K562 (cell line): ENCODE measurements around the gene BCAN. TPM values are rescaled to one million over a fixed set of nuclear protein-coding genes. Genes with fewer than 3 reads are reported as not detected.
A peak's percentile ranks its signal among the peaks of the same experiment; 100 is the strongest.

Experiments
- ATAC-seq: fragments of 200-7000 bp; cut with Tn5 transposase; 3 replicates; pipeline ENCODE4 v1.9.1; 2020; ENCODE audit warnings: moderate library complexity
- BruUV-seq: library from RNA; stranded (reverse); fragments of 400-500 nt; replicated peaks from 2 replicates; lab custom pipeline; 2021; lab: Mats Ljungman, UMichigan
- CTCF ChIA-PET: fragments of 300-600 bp; formaldehyde crosslinking; extraction: SDS; loops from one replicate; lab custom pipeline; 2021; ENCODE audit warnings: low intra/inter-chr PET ratio; lab: Yijun Ruan, JAX
- POLR2A ChIA-PET: fragments of 300-600, 350-650 bp; sonication (Branson Sonifier 250); formaldehyde crosslinking; extraction: SDS; loops from one replicate; lab custom pipeline; 2021; ENCODE audit warnings: antibody characterized with exemption, inconsistent platforms; lab: Yijun Ruan, JAX
- DNase-seq, 4 experiments: peaks; one replicate each; pipeline versions ENCODE4 v3.0.0 to v3.0.0-alpha.2; 2011 to 2018; ENCODE audit warnings: low spot score in 3 of 4, mixed read lengths in 3 of 4; ENCODE audit errors: extremely low read depth in 1 of 4
- FAIRE-seq: peaks from 2 replicates; lab custom pipeline; 2011; peaks lifted over from hg19 to GRCh38; lab: Jason Lieb, UNC
- H2AFZ ChIP-seq: 2 replicates; pipeline ENCODE4 v1.6.0; 2011; ENCODE audit warnings: low read depth, low read length, control low read depth, inconsistent platforms
- H3K27ac ChIP-seq: fragments of 200-600 bp; 3 replicates; pipeline ENCODE4 v1.8.0; 2011; ENCODE audit warnings: low read depth, mild to moderate bottlenecking, control low read depth, inconsistent platforms, low read length, moderate library complexity, mixed read lengths; ENCODE audit errors: extremely low read depth
- H3K27me3 ChIP-seq, 2 experiments: fragments of 300-600 bp in 1 of 2; 2 replicates in 1 of 2; 3 replicates in 1 of 2; pipeline versions ENCODE4 v1.6.0 to v1.8.0; 2011; ENCODE audit warnings: inconsistent platforms in 2 of 2, low read length in 2 of 2, mild to moderate bottlenecking in 1 of 2, mixed read lengths in 1 of 2, moderate library complexity in 1 of 2; ENCODE audit not compliant: control insufficient read depth in 2 of 2, insufficient read depth in 2 of 2
- H3K36me3 ChIP-seq: fragments of 300-600 bp; 3 replicates; pipeline ENCODE4 v1.8.0; 2011; ENCODE audit warnings: mild to moderate bottlenecking, low read length, inconsistent platforms; ENCODE audit not compliant: control insufficient read depth, insufficient read depth
- H3K4me1 ChIP-seq, 2 experiments: fragments of 200-600 bp in 1 of 2; replicated peaks in 1 of 2; 2 replicates in 1 of 2; 3 replicates in 1 of 2; pipeline versions ENCODE4 v1.5.1 to v1.8.0; 2011; ENCODE audit warnings: inconsistent platforms in 2 of 2, low read length in 2 of 2, mild to moderate bottlenecking in 1 of 2, mixed read lengths in 1 of 2, moderate library complexity in 1 of 2; ENCODE audit not compliant: control insufficient read depth in 2 of 2, insufficient read depth in 2 of 2
- H3K4me2 ChIP-seq: 2 replicates; pipeline ENCODE4 v1.6.1; 2011; ENCODE audit warnings: low read length, control low read depth, inconsistent platforms, mixed read lengths; ENCODE audit not compliant: insufficient read depth
- H3K4me3 ChIP-seq: fragments of 200-600 bp; sonication (generic), shearing (Covaris generic); 2 replicates; pipeline ENCODE4 v1.5.1; 2016; ENCODE audit warnings: control low read depth, inconsistent platforms
- H3K79me2 ChIP-seq: fragments of 200-600 bp; 3 replicates; pipeline ENCODE4 v1.8.0; 2011; ENCODE audit warnings: low read length, inconsistent platforms; ENCODE audit not compliant: control insufficient read depth, insufficient read depth
- H3K9ac ChIP-seq, 2 experiments: 2 replicates each; pipeline versions ENCODE4 v1.6.0 to v1.6.1; 2011; ENCODE audit warnings: low read depth in 2 of 2, low read length in 2 of 2, control low read depth in 1 of 2, inconsistent platforms in 1 of 2, mild to moderate bottlenecking in 1 of 2, mixed read lengths in 1 of 2; ENCODE audit not compliant: insufficient read depth in 1 of 2
- H3K9me1 ChIP-seq: one replicate; pipeline ENCODE4 v1.6.0; 2011; ENCODE audit warnings: inconsistent platforms, mild to moderate bottlenecking, low read length, moderate library complexity; ENCODE audit not compliant: control insufficient read depth, insufficient read depth
- H3K9me3 ChIP-seq: replicated peaks from 2 replicates; pipeline ENCODE4 v1.5.1; 2011; ENCODE audit warnings: low read depth, low read length, inconsistent platforms; ENCODE audit not compliant: control insufficient read depth, insufficient read depth
- H4K20me1 ChIP-seq: replicated peaks from 2 replicates; pipeline ENCODE4 v1.6.1; 2011; ENCODE audit warnings: low read length, inconsistent platforms, mixed read lengths; ENCODE audit not compliant: control insufficient read depth, insufficient read depth
- E4F1 ChIP-seq: fragments of 250-450 bp; sonication (Bioruptor Pico); IDR thresholded peaks from 2 replicates; pipeline ENCODE4 v1.5.0; 2021; ENCODE audit warnings: mild to moderate bottlenecking, borderline replicate concordance
- EP400 ChIP-seq: fragments of 450-650 bp; IDR thresholded peaks from 2 replicates; pipeline ENCODE4 v1.6.1; 2017; ENCODE audit warnings: antibody characterized with exemption, mild to moderate bottlenecking, moderate library complexity
- IRF9 ChIP-seq: fragments of 450-650 bp; IDR thresholded peaks from 2 replicates; pipeline ENCODE4 v1.6.1; 2016; ENCODE audit warnings: missing biosample characterization, missing genetic modification characterization
- KAT8 ChIP-seq: fragments of 450-650 bp; IDR thresholded peaks from 2 replicates; pipeline ENCODE4 v1.6.1; 2016; ENCODE audit warnings: low read depth, mild to moderate bottlenecking
- L3MBTL2 ChIP-seq: fragments of 450-650 bp; IDR thresholded peaks from 2 replicates; pipeline ENCODE4 v1.6.1; 2016; ENCODE audit warnings: mild to moderate bottlenecking, moderate library complexity
- MCM7 ChIP-seq, 2 experiments: fragments of 450-650 bp; IDR thresholded peaks; 2 replicates each; pipeline ENCODE4 v1.6.1; 2016 to 2018
- MTA2 ChIP-seq: fragments of 450-650 bp; IDR thresholded peaks from 2 replicates; pipeline ENCODE4 v1.6.1; 2016; ENCODE audit warnings: low read depth
- NCOR1 ChIP-seq: fragments of 450-650 bp; IDR thresholded peaks from 2 replicates; pipeline ENCODE4 v1.6.1; 2016; ENCODE audit warnings: mild to moderate bottlenecking, moderate library complexity
- NELFE ChIP-seq: IDR thresholded peaks from 2 replicates; pipeline ENCODE4 v1.6.1; 2011; ENCODE audit warnings: mild to moderate bottlenecking; ENCODE audit not compliant: insufficient read depth, insufficient read length
- NFIC ChIP-seq: fragments of 450-650 bp; IDR thresholded peaks from 2 replicates; pipeline ENCODE4 v1.6.1; 2017; ENCODE audit warnings: mild to moderate bottlenecking, inconsistent platforms
- POLR2H ChIP-seq: IDR thresholded peaks from 2 replicates; pipeline ENCODE4 v1.6.1; 2016; ENCODE audit warnings: missing genetic modification characterization, low read depth, mild to moderate bottlenecking, control low read depth, missing compliant biosample characterization, moderate library complexity
- SNRNP70 ChIP-seq: fragments of 200-400 bp; formaldehyde crosslinking; optimal IDR thresholded peaks from 2 replicates; pipeline ENCODE3; 2017; ENCODE audit warnings: low read depth, low read length
- TFAP4 ChIP-seq: sonication (generic); formaldehyde crosslinking; IDR thresholded peaks from 2 replicates; pipeline ENCODE4 v1.8.0; 2022; ENCODE audit warnings: missing genetic modification reagents, mild to moderate bottlenecking, moderate library complexity, borderline replicate concordance
- ZC3H11A ChIP-seq: IDR thresholded peaks from 2 replicates; pipeline ENCODE4 v1.6.1; 2012; ENCODE audit warnings: low read depth, low read length, improper control_type of control experiment
- ZNF12 ChIP-seq: sonication (generic); formaldehyde crosslinking; IDR thresholded peaks from 2 replicates; pipeline ENCODE4 v1.4.0; 2020; ENCODE audit warnings: mild to moderate bottlenecking, missing genetic modification reagents
- ZNF124 ChIP-seq: sonication (generic); formaldehyde crosslinking; IDR thresholded peaks from 2 replicates; pipeline ENCODE4 v1.8.1; 2022; ENCODE audit warnings: missing genetic modification reagents
- ZNF212 ChIP-seq: fragments of 450-650 bp; formaldehyde crosslinking; IDR thresholded peaks from 2 replicates; pipeline ENCODE4 v1.4.0; 2020; ENCODE audit warnings: mild to moderate bottlenecking
- ZSCAN29 ChIP-seq: fragments of 450-650 bp; IDR thresholded peaks from 2 replicates; pipeline ENCODE4 v1.6.1; 2017
- WGBS: fragments of 100-300 bp; shearing (Covaris generic); methylation state at CpG from one replicate; pipeline ENCODE4 v1.1.6; 2016; ENCODE audit warnings: low coverage, mixed read lengths; ENCODE audit not compliant: insufficient coverage; ENCODE audit errors: missing lambda C conversion rate; 5-methylcytosine and 5-hydroxymethylcytosine counted together
- in situ Hi-C: fragments of 300-500 bp; cut with MboI; formaldehyde crosslinking; loops from 4 replicates; pipeline ENCODE4 v1.15.0; 2018; ENCODE audit warnings: inconsistent platforms, mixed read lengths
- intact Hi-C: fragments of 100-400 bp; cut with micrococcal nuclease; formaldehyde crosslinking; loops from 2 replicates; pipeline ENCODE4 v1.14.2; 2022
- polyA plus RNA-seq, 8 experiments: library from polyadenylated mRNA; depleted of rRNA in 4 of 8; stranded (reverse) in 5 of 8; unstranded in 3 of 8; fragments of >200 nt; fragmentation: Nextera tagmentation in 2 of 8; fragmentation: Illumina TruSeq in 1 of 8; extraction: Ambion mirVana in 2 of 8; extraction: Trizol in 1 of 8; gene quantifications; 2 replicates each; pipeline versions ENCODE4 v1.2.1 to v1.2.3, GENCODE V29; 2011 to 2014; ENCODE audit warnings: inconsistent platforms in 1 of 8, missing spikeins in 1 of 8
- total RNA-seq, 7 experiments: library from RNA; depleted of rRNA in 6 of 7; stranded (reverse); fragments of >200 nt in 6 of 7; fragmentation: Illumina TruSeq in 2 of 7; extraction: Trizol in 2 of 7; gene quantifications; 2 replicates each; pipeline versions ENCODE4 v1.2.1 to v1.2.3, GENCODE V29; 2011 to 2021; ENCODE audit warnings: low replicate concordance in 1 of 7

The BCAN gene
- total and polyA plus RNA-seq, 9 of the 15 experiments (the other 6 are each of a cell fraction or from before 2014, with no cell fraction given), result 0.04 to 0.33 (median 0.14) TPM; not detected in 5

- TF ChIP-seq TFAP4 (CRISPR knock-in tag) (0 out of 2 replicates have a peak, but pooled peaks have one; percentile 10), L3MBTL2 (peak; percentile 47; the same call in 1 of the 2 replicates)
Observed at GRCh38 chr1:156624814-156625435, 17.0 kb upstream of the BCAN start (continued).

GRCh38 chr1:156625436-156626078, 16.4 kb upstream of the BCAN start:
- intact Hi-C loops, result loop anchor here (1.0 to 5.0 kb wide), 2 partner anchors 35 to 102 kb away; partner anchors contain the start of genes ISG20L2 and METTL25B
- Histone ChIP-seq H3K27me3 (no peaks in the 10 kb centered on the region; a peak in 2 of 5 replicates), H3K36me3 (no peaks in the 10 kb centered on the region), H3K4me3 (peak overlapping the region; percentile 52), H3K4me2 (peak overlapping the region; percentile 85), H4K20me1 (peaks cover 4% of the 10 kb centered on the region; the same call in 1 of the 2 replicates), H3K79me2 (no peaks in the 10 kb centered on the region), H2AFZ (peak overlapping the region; percentile 98), H3K9me3 (no peaks in the 10 kb centered on the region), H3K9me1 (no peaks in the 10 kb centered on the region), H3K27ac (peak overlapping the region; percentile 69), H3K9ac (peak overlapping the region; percentile 75 to 96), H3K4me1 (peaks cover 0 to 25% of the 10 kb centered on the region in 2 experiments; a peak in 4 of 5 replicates)
- ATAC-seq, result peak; percentile 58
- DNase-seq, result peak; percentile 51 to 82 (median 73)
- ChIA-PET POLR2A (no interaction called here), CTCF (interaction anchor here (0.6 to 4.0 kb wide), 10 partner anchors 19 to 294 kb away, joined by 3 to 58 read pairs (median 4); partner anchors contain the start of genes CRABP2 and NES)
- WGBS, result under 1% methylated on average over 24 of the region's 45 CpGs
- no peak for FAIRE-seq
- BruUV-seq, result TSS peak; percentile 69
- in situ Hi-C loops, result no loop called here
- TF ChIP-seq SNRNP70 (no peak), MCM7 (IDR thresholded peaks at IDR 0.05) (no peak), NCOR1 (no peak), IRF9 (tag) (no peak), ZNF124 (CRISPR knock-in tag) (no peak), ZNF212 (CRISPR knock-in tag) (no peak), ZC3H11A (no peak), EP400 (no peak), NFIC (peak; percentile 42), NELFE (no peak), ZSCAN29 (no peak), ZNF12 (no peak), MTA2 (no peak), POLR2H (tag) (no peak), KAT8 (no peak), E4F1 (CRISPR knock-in tag) (no peak)
